T1000 (cell line): ENCODE measurements around the gene TCEANC2.
A peak's percentile ranks its signal among the peaks of the same experiment; 100 is the strongest.
"Not testable (repeated sequence)": the region's sequence is repeated elsewhere in the genome, so short reads cannot be mapped to it uniquely, and the experiment has no call there.

ENCODE experiments used
- DNase-seq: peaks from one replicate; lab custom pipeline; 2025; ENCODE audit warnings: mixed read lengths; lab: John Stamatoyannopoulos, UW

Gene TCEANC2

GRCh38 chr1:54052934-54053744, at the start of gene TCEANC2, which contains the start of gene TMEM59:
TCEANC2 (plus strand) TSS chr1:54053608; CDS start chr1:54054423, 815 bp downstream.
TMEM59 (minus strand) TSS chr1:54053204; CDS start chr1:54053188, 16 bp downstream.
- peak; percentile 98 for DNase-seq

DNA sequence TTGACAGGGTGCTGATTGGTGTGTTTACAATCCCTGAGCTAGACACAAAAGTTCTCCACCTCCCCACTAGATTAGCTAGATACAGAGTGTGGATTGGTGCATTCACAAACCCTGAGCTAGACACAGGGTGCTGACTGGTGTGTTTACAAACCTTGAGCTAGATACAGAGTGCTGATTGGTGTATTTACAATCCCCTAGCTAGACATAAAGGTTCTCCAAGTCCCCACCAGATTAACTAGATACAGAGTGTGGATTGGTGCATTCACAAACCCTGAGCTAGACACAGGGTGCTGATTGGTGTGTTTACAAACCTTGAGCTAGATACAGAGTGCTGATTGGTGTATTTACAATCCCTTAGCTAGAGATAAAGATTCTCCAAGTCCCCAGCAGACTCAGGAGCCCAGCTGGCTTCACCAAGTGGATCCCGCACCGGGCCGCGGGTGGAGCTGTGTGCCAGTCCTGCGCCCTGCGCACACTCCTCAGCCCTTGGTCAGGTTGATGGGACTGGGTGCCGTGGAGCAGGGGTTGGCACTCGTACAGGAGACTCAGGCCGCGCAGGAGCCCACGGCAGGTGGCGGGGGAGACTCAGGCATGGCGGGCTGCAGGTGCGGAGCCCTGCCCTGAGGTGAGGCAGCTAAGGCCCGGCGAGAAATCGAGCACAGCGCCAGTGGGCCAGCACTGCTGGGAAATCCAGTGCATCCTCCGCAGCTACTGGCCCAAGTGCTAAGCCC, 49.5 kb upstream of the TCEANC2 start:
- DNase-seq = not testable (repeated sequence)

GRCh38 chr1:54004481-54005049, 48.8 kb upstream of the TCEANC2 start:
- DNase-seq = no peak

GRCh38 chr1:54006508-54006907, 46.9 kb upstream of the TCEANC2 start:
- no peak for DNase-seq

DNA sequence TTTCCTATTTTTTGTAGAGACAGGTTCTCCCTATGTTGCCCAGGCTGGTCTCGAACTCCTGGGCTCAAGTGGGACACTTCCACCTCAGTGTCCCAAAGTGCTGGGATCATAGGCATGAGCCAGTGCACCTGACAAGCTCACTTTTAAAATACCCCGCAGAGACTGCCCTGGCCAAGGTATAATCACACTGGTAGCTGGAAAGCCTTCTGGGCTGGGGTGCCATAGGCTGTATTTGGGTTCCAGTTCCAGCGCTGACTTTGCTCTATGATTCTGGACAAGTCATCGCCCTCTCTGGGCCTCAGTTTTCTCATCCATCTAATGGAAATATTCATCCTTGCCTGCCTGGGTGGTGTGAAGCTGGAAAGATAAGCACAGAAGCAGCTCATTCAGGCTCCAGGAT, 45.8 kb upstream of the TCEANC2 start:
- DNase-seq = no peak

- no peak for DNase-seq
These were observed 44.5 kb upstream of the TCEANC2 start for GRCh38 chr1:54008876-54009275.

DNA sequence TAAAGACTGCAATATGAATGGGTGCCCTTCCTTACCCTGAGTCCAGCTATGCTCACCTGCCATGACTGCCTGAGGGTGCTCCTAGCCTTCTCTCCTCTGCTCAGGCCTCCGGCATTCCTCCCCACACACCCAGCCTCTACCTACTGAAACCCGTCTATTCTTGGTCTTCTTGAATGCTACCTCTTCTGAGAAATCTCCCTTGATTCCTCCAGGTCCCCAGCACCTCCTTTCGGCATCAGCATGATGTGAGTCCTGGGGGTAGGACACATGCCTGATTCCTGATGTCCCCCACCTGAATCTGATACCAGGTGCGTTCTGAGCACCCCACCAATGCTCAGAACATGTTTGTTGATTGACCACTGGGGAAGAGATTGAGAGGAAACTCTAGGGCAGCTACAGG, 44.0 kb upstream of the TCEANC2 start:
- no peak for DNase-seq

GRCh38 chr1:54010415-54011117, 42.8 kb upstream of the TCEANC2 start:
- DNase-seq = no peak

DNA sequence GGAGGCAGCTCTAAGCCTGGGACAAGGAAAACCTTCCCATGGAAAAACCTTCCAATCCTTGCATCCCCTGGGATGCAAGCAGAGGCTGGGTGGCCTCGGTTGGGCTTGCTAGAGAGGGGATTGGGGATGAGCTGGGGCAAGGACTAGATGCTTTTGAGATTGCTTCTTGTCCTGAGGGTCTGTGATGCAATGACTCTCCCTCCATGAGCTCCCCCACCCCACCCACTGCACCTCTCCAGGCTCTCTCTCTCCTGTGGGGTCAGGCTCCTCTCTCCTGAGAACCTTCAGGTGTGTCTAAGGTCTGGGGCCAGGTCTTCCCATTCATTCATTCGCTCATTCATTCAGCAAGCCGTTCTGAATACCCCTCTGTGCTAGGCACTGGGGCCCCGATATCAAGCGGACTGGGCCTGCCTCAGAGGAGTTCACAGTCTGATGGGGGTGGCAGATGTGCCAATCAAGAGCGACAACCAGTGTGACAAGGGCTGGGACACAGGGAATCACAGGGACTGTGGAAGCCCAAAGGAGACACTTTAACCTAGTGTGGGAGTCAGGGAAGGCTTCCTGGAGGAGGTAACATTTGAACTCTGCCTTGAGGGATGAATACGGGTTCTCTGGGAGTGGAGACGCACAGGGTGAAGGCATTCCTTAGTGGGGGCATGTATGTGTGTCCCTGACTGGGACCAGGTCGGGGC, 41.9 kb upstream of the TCEANC2 start:
- no peak for DNase-seq

- DNase-seq = no peak
These were observed 41.4 kb upstream of the TCEANC2 start for GRCh38 chr1:54012008-54012325.

DNA sequence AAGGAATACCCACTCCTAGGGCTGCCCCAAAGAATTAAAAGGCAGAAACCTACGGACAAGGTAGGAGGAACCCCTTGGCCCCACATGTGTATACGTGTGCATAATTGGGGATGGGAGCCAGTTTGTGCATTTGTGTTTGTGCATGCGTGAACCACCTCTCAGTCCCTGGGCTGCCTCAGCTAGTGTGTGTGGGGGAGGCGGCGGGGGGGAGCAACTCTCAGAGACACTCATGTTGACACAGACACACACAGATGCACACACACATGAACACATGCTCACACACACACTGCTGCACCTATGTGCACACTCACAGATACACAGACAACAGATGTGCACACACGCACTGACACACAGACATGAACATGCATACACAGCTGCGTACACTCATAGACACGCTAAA, 40.5 kb upstream of the TCEANC2 start:
- no peak for DNase-seq

- DNase-seq = no peak
These were observed 39.9 kb upstream of the TCEANC2 start for GRCh38 chr1:54013393-54014008.

GRCh38 chr1:54014009-54014629, 39.3 kb upstream of the TCEANC2 start:
- DNase-seq = no peak

- peak; percentile 36 for DNase-seq
These were observed 36.8 kb upstream of the TCEANC2 start for GRCh38 chr1:54016343-54017282.

DNA sequence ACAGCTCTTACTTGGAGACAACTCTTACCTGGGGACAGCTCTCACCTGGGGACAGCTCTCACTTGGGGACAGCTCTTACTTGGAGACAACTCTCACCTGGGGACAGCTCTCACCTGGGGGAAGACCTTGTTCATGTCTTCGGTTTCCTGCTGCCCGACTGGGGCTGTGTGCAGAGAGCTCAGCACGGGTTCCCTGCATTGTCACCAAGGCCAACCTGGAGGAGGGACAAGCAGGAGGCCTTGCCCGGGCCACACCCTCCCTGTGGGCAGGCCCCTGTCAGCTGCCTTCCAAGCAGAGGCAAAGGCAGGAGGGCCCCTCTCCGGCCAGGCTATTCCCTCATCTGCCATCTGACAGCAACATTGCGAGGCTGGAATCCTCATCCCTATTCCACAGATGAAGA, 35.4 kb upstream of the TCEANC2 start, which contains the start of gene LDLRAD1:
Gene LDLRAD1 (minus strand): TSS at position 208 of the 400 bp plus-strand sequence. CDS start 74 bp downstream, at position 134.
- DNase-seq = no peak

- DNase-seq = no peak
These were observed 34.8 kb upstream of the TCEANC2 start for GRCh38 chr1:54018635-54019034.

- DNase-seq = not testable (repeated sequence)
These were observed 33.7 kb upstream of the TCEANC2 start for GRCh38 chr1:54019562-54020176.

GRCh38 chr1:54024358-54024757, 29.1 kb upstream of the TCEANC2 start:
- no peak for DNase-seq

GRCh38 chr1:54024811-54025210, 28.6 kb upstream of the TCEANC2 start:
- not testable (repeated sequence) for DNase-seq
